CD14-positive monocyte (primary cell): ENCODE results near the gene GPRIN1. TPM values are rescaled to one million over a fixed set of nuclear protein-coding genes. Genes with fewer than 3 reads are reported as not detected.
A peak's percentile ranks its signal among the peaks of the same experiment; 100 is the strongest.

ENCODE experiments used
- DNase-seq, 3 donors: peaks; one replicate each; pipeline ENCODE4 v3.0.0-alpha.2; 2011 to 2022
- H2AFZ ChIP-seq: 2 replicates; pipeline ENCODE4 v1.6.0; 2012; ENCODE audit warnings: mild to moderate bottlenecking, low read depth, low read length, inconsistent platforms; ENCODE audit not compliant: insufficient read depth, poor library complexity, severe bottlenecking
- H3K27ac ChIP-seq, 2 donors: 1 replicate in 1 of 2; 2 replicates in 1 of 2; pipeline ENCODE4 v1.5.1; 2012 to 2013; ENCODE audit warnings: low read length in 2 of 2, control low read depth in 1 of 2, inconsistent platforms in 1 of 2, low read depth in 1 of 2, mild to moderate bottlenecking in 1 of 2
- H3K27me3 ChIP-seq, 2 donors: one replicate each; pipeline versions ENCODE4 v1.6.0 to v1.6.1; 2011 to 2013; ENCODE audit warnings: low read length in 2 of 2; ENCODE audit not compliant: control insufficient read depth in 2 of 2, insufficient read depth in 2 of 2
- H3K36me3 ChIP-seq, 2 donors: replicated peaks in 1 of 2; 1 replicate in 1 of 2; 2 replicates in 1 of 2; pipeline versions ENCODE4 v1.5.1 to v1.6.1; 2012 to 2013; ENCODE audit warnings: low read length in 2 of 2, control low read depth in 1 of 2, inconsistent platforms in 1 of 2, mild to moderate bottlenecking in 1 of 2; ENCODE audit not compliant: insufficient read depth in 2 of 2, control insufficient read depth in 1 of 2
- H3K4me1 ChIP-seq, 2 donors: 1 replicate in 1 of 2; 2 replicates in 1 of 2; pipeline versions ENCODE4 v1.5.1 to v1.6.1; 2012 to 2013; ENCODE audit warnings: low read length in 2 of 2, control low read depth in 1 of 2, inconsistent platforms in 1 of 2, mild to moderate bottlenecking in 1 of 2, moderate library complexity in 1 of 2; ENCODE audit not compliant: insufficient read depth in 2 of 2, control insufficient read depth in 1 of 2
- H3K4me2 ChIP-seq: replicated peaks from 2 replicates; pipeline ENCODE3; 2012; ENCODE audit warnings: low read length, moderate library complexity, mild to moderate bottlenecking; ENCODE audit not compliant: poor library complexity, severe bottlenecking; ENCODE audit errors: extremely low read depth
- H3K4me3 ChIP-seq, 3 experiments: fragments of 200-600 bp in 1 of 3; sonication (generic) in 1 of 3; replicated peaks in 1 of 3; 1 replicate in 2 of 3; 2 replicates in 1 of 3; pipeline ENCODE4 v1.5.1; 2011 to 2013; ENCODE audit warnings: low read length in 3 of 3, mild to moderate bottlenecking in 3 of 3, control low read depth in 2 of 3, low read depth in 2 of 3, inconsistent platforms in 1 of 3, moderate library complexity in 1 of 3
- H3K79me2 ChIP-seq: 2 replicates; pipeline ENCODE4 v1.6.0; 2012; ENCODE audit warnings: mild to moderate bottlenecking, control low read depth, inconsistent platforms, low read length, moderate library complexity; ENCODE audit not compliant: insufficient read depth
- H3K9ac ChIP-seq: 2 replicates; pipeline ENCODE4 v1.6.0; 2017; ENCODE audit warnings: low read length, mild to moderate bottlenecking; ENCODE audit not compliant: insufficient read depth, poor library complexity, severe bottlenecking
- H3K9me3 ChIP-seq, 2 donors: replicated peaks in 1 of 2; 1 replicate in 1 of 2; 2 replicates in 1 of 2; pipeline versions ENCODE4 v1.5.1 to v1.6.1; 2012 to 2013; ENCODE audit warnings: low read length in 2 of 2, control low read depth in 1 of 2; ENCODE audit not compliant: control insufficient read depth in 1 of 2, insufficient read depth in 1 of 2
- H4K20me1 ChIP-seq: 2 replicates; pipeline ENCODE4 v1.6.0; 2012; ENCODE audit warnings: mild to moderate bottlenecking, low read length, control low read depth, moderate library complexity; ENCODE audit not compliant: insufficient read depth
- H3K27ac Mint-ChIP-seq, 7 donors: one replicate each; pipeline ENCODE4 v1.8.0; 2020; ENCODE audit warnings: mild to moderate bottlenecking in 7 of 7, mixed read lengths in 7 of 7, moderate library complexity in 6 of 7, inconsistent platforms in 2 of 7
- H3K27me3 Mint-ChIP-seq, 3 donors: one replicate each; pipeline ENCODE4 v1.8.0; 2021 to 2022; ENCODE audit warnings: low read depth in 3 of 3, mild to moderate bottlenecking in 3 of 3, mixed read lengths in 3 of 3, moderate library complexity in 3 of 3, inconsistent platforms in 1 of 3
- H3K36me3 Mint-ChIP-seq, 2 donors: one replicate each; pipeline ENCODE4 v1.8.0; 2020; ENCODE audit warnings: mixed read lengths in 2 of 2, inconsistent platforms in 1 of 2, mild to moderate bottlenecking in 1 of 2
- H3K4me1 Mint-ChIP-seq: one replicate; pipeline ENCODE4 v1.8.0; 2020; ENCODE audit warnings: mild to moderate bottlenecking, mixed read lengths
- H3K4me3 Mint-ChIP-seq, 2 donors: one replicate each; pipeline ENCODE4 v1.8.0; 2020; ENCODE audit warnings: mild to moderate bottlenecking in 2 of 2, mixed read lengths in 2 of 2, moderate library complexity in 1 of 2
- H3K9me3 Mint-ChIP-seq, 7 donors: one replicate each; pipeline ENCODE4 v1.8.0; 2020 to 2022; ENCODE audit warnings: mixed read lengths in 7 of 7, mild to moderate bottlenecking in 6 of 7, moderate library complexity in 6 of 7, inconsistent platforms in 2 of 7
- CTCF ChIP-seq: fragments of 200-600 bp; IDR thresholded peaks from one replicate; pipeline ENCODE4 v1.8.0; 2022; ENCODE audit warnings: antibody characterized with exemption, mild to moderate bottlenecking
- WGBS: methylation state at CpG from one replicate; pipeline ENCODE4 v1.1.5; 2013; ENCODE audit warnings: missing lambda C conversion rate; ENCODE audit not compliant: insufficient coverage; 5-methylcytosine and 5-hydroxymethylcytosine counted together
- intact Hi-C, 2 donors: fragments of 100-400 bp; cut with micrococcal nuclease; formaldehyde crosslinking; loops; one replicate each; pipeline versions ENCODE4 v1.15.0 to v1.15.1; 2023
- polyA plus RNA-seq, 3 donors: library from polyadenylated mRNA; depleted of rRNA in 1 of 3; unstranded in 2 of 3; stranded (reverse) in 1 of 3; fragments of 300-500 nt in 2 of 3; fragments of >200 nt in 1 of 3; fragmentation: Illumina TruSeq in 2 of 3; gene quantifications; 1 replicate in 2 of 3; 2 replicates in 1 of 3; pipeline ENCODE4 v1.2.3, GENCODE V29; 2012 to 2021

GPRIN1 gene
- polyA plus RNA-seq, 3 donors = 0.05 to 0.30 (median 0.13) TPM

GRCh38 chr5:176597417-176598389 lies 12.3 kb downstream of the GPRIN1 start:
- no peaks in the 10 kb centered on the region for H4K20me1 ChIP-seq
- no peak overlapping the region for H3K4me3 ChIP-seq
- peaks cover 0 to 4% (median 2%) of the 10 kb centered on the region in 7 donors for H3K9me3 Mint-ChIP-seq
- peaks cover 0 to under 1% of the 10 kb centered on the region in 2 donors for H3K9me3 ChIP-seq
- DNase-seq = no peak
- peak overlapping the region; percentile 57 for H3K4me2 ChIP-seq
- H3K27me3 ChIP-seq = peaks cover 0 to 32% of the 10 kb centered on the region in 2 donors
- H3K4me1 Mint-ChIP-seq = peaks cover 7% of the 10 kb centered on the region
- H3K79me2 ChIP-seq = no peaks in the 10 kb centered on the region
- peaks cover 2 to 12% of the 10 kb centered on the region in 2 donors for H3K4me1 ChIP-seq
- peak; percentile 4 for TF ChIP-seq CTCF
- no peaks in the 10 kb centered on the region for H3K36me3 Mint-ChIP-seq
- H3K27me3 Mint-ChIP-seq = peaks cover 32 to 52% (median 37%) of the 10 kb centered on the region in 3 donors
- H3K4me3 Mint-ChIP-seq = peak overlapping the region in 1 of 2 donors; percentile 69
- H3K36me3 ChIP-seq = no peaks in the 10 kb centered on the region
- H2AFZ ChIP-seq = no peak overlapping the region
- intact Hi-C loops = no loop called here
- H3K27ac ChIP-seq = no peak overlapping the region
- 52% methylated on average over 40 of the region's 47 CpGs for WGBS
- no peak overlapping the region for H3K27ac Mint-ChIP-seq
- no peak overlapping the region for H3K9ac ChIP-seq

GRCh38 chr5:176596689-176597416 lies 13.1 kb downstream of the GPRIN1 start:
- TF ChIP-seq CTCF = peak; percentile 34
- H3K79me2 ChIP-seq = no peaks in the 10 kb centered on the region
- peaks cover 0 to 30% of the 10 kb centered on the region in 2 donors for H3K27me3 ChIP-seq
- Mint-ChIP-seq H3K36me3 (no peaks in the 10 kb centered on the region), H3K4me1 (peaks cover 7% of the 10 kb centered on the region), H3K4me3 (peak overlapping the region; percentile 62 to 90), H3K27me3 (peaks cover 30 to 50% (median 34%) of the 10 kb centered on the region in 3 donors), H3K9me3 (peaks cover 0 to 4% (median 2%) of the 10 kb centered on the region in 7 donors), H3K27ac (no peak overlapping the region)
- no peak overlapping the region for H3K9ac ChIP-seq
- H3K36me3 ChIP-seq = no peaks in the 10 kb centered on the region
- no peaks in the 10 kb centered on the region for H4K20me1 ChIP-seq
- peak overlapping the region; percentile 57 for H3K4me2 ChIP-seq
- peaks cover 4 to 7% of the 10 kb centered on the region in 2 donors for H3K9me3 ChIP-seq
- H3K4me3 ChIP-seq = no peak overlapping the region
- no peak overlapping the region for H2AFZ ChIP-seq
- H3K27ac ChIP-seq = no peak overlapping the region
- intact Hi-C loops = no loop called here
- under 1% methylated on average over 98 of the region's 98 CpGs for WGBS
- peak in 2 of 3 donors; percentile 14 to 25 for DNase-seq
- H3K4me1 ChIP-seq = peaks cover 2 to 12% of the 10 kb centered on the region in 2 donors
